ENCODE measurements around the gene KLC1.
"Not testable (repeated sequence)": the region's sequence is repeated elsewhere in the genome, so short reads cannot be mapped to it uniquely, and the experiment has no call there.

KLC1 gene

DNA sequence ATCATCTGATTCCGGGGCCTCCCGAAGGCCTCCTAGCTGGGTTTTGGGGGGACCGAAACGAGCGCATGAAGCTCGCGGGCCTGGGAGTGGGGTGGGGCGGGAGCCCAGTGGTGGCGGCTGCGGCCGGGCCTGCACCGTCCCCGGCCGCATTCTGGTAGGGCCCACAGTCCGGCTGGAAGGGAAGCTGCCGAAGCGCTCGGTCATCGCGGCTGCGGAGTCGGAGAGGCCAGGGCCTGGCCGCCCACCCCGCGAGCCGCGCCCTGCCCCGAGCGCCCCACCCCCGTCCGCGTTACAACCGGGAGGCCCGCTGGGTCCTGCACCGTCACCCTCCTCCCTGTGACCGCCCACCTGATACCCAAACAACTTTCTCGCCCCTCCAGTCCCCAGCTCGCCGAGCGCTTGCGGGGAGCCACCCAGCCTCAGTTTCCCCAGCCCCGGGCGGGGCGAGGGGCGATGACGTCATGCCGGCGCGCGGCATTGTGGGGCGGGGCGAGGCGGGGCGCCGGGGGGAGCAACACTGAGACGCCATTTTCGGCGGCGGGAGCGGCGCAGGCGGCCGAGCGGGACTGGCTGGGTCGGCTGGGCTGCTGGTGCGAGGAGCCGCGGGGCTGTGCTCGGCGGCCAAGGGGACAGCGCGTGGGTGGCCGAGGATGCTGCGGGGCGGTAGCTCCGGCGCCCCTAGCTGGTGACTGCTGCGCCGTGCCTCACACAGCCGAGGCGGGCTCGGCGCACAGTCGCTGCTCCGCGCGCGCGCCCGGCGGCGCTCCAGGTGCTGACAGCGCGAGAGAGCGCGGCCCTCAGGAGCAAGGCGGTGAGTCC, at the start of gene KLC1:
Gene KLC1, plus strand, starts transcription at position 528 of the 819 bp plus-strand sequence. CDS start 25,354 bp downstream, outside the sequence.
- in situ Hi-C loops (cut with MboI; ENCODE audit: low sequenced_read_pairs) = no loop called here

DNA sequence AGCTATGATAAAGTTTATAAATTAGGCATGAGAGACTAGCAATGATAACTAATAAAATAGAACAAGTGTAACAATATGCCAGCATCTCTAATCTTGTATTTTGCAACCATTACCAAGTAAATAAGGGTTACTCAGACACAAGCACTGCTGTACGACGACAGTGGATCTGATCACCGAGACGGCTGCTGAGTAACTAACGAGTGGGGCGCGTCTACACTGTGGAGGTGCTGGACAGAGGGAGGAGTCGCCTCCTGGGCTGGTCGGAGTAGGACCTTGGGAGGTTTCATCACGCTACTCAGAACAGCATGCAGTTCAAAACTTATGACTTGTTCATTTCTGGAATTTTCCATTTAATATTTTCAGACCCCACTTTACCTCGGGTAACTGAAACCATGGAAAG, 47.8 kb upstream of the KLC1 start:
- in situ Hi-C loops (cut with MboI; ENCODE audit: low sequenced_read_pairs) = no loop called here

DNA sequence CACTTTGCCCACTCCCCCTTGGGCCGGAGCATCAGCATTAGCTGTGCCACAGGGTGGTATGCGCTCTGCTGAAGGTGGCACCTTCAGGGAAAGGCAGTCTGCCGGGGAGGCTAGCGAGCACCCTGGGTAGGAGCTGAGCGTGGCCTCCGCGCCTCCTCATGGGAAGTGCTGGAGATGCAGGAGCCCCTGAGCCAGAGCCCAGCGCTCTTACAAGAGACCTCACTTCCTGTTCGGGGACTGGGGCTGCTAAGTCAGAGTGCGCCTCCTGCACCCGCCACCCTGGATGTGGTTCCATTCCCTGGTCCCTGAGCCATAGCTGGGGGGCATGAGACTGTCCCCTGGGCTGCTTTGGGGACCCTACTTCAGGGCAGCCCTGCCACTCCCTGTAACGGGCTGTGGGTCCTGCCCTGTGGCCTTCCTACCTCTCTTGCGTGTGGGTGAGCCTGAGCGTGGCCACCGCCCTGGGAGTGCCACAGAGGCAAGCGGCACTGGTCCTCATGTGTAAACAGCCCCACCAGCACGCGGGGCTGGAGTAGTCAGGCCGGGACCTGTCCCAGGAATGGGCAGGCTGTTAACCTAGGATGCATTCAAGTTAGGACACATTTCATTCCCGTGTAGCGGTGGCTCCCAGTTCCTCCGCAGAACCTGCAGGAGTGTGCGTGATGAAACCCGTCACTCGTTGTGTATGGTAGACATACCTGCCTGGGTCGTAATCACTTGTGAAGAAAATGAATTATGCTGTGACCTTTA, 46.9 kb upstream of the KLC1 start:
- in situ Hi-C loops (cut with MboI; ENCODE audit: low sequenced_read_pairs) = no loop called here

DNA sequence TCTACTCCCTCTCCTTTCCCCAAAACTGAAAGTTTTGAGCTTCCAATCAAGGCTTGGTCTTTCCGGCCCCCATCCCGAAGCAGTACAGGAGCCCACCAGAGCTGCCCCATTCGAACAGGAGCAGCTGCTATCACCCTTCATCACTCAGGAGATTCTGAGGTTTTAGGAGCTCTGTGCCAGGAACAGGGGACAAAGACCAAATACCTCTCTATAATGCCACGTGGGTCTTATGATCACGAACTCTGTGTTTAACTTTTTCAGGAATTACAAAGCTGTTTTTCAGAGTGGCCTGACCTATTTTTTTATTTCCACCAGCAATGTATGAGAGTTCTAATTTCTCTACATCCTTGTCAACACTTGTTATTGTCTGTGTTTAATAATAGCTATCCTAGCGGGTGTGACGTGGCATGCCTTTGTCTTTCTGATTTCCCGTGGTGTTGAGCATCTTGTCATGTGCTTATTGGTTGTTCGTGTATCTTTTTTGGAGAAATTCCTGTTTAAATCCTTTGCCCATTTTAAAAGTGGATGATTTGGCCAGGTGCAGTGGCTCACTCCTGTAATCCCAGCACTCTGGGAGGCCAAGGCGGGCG, 44.6 kb upstream of the KLC1 start:
- in situ Hi-C loops (cut with MboI; ENCODE audit: low sequenced_read_pairs) = no loop called here

DNA sequence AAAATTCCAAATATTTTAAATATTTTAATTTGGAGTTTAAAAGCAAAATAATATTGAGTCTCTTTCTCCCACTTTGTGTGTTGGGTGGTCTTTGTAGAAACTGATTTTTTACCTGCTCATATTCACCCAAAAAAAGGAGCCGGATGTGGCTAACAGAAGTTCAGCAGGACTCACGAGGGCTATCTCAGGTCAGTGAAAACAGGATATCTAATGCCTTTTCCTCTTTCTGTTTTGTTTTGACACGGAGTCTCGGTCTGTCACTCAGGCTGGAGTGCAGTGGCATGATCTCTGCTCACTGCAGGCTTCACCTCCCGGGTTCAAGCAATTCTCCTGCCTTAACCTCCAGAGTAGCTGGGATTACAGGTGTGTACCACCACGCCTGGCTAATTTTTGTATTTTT, 35.4 kb upstream of the KLC1 start:
- in situ Hi-C loops (cut with MboI; ENCODE audit: low sequenced_read_pairs) = no loop called here

DNA sequence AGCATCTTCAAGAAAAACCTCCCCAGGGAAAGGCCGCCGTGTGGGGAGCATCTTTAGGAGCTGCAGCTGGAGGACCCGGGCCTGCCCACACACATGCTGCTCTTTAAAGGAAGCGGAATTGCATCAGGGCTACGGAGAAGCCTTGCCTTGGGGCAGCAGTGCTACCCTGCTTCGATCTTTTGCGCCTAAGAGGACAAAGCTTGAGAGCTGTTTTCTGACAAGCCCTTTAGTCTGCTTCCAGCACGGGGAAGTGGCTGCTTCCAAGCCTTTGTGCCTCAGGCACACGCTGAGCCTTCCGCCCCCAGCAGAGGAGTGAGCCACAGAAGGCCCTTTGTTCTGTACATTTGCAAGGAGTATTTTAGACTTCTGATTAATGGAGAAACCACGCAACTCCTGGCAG, 34.7 kb upstream of the KLC1 start:
- in situ Hi-C loops (cut with MboI; ENCODE audit: low sequenced_read_pairs) = no loop called here

DNA sequence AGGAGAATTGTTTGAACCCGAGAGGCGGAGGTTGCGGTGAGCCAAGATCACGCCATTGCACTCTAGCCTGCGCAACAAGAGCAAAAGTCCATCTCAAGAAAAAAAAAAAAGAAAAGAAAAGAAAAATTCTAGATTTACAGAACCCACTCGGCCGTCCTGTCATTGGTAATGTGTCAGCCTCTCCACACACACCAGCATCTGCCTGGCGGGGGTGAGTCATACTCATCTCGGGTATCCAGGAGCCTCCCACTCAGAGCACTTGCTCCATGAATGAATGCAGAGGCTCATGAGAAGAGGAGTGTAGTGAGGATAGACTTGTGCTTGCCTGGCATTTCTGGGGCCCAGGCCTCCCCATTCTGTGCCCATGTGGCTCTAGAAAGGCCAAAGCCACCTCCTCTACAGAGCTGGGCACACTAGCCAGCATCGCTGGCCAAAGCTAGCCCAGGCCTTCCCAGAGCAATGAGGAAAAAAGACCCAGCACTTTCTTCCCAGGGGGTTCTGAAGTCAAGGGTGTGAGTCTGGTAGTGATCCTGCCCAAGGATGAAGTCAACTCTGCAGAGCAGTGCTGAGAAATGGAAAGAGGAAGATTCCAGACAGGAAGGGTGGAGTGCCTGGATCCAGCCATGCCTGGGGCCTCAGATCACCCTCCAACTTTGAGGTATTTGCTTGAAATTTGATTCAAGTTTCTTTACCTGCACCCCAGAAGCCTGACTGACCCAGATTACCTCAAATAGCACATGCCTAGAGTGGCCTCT, 31.2 kb upstream of the KLC1 start:
- in situ Hi-C loops (cut with MboI; ENCODE audit: low sequenced_read_pairs) = no loop called here

DNA sequence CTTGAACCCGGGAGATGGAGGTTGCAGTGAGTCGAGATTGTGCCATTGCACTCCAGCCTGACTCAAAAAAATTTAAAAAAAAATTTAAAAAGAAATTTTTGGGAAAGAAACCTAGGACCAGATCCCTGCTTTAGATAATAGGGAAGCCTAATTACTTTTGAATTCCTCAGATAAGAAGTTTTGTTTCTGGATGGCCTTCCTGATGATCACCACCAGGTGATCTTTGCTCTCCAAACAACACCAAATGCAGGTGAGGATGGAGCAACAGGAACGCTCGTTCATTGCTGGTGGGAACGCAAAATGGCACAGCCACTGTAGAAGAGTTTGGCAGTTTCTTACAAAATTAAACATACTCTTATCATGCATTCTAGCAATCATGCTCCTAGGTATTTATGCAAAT, 28.5 kb upstream of the KLC1 start:
- in situ Hi-C loops (cut with MboI; ENCODE audit: low sequenced_read_pairs) = no loop called here

DNA sequence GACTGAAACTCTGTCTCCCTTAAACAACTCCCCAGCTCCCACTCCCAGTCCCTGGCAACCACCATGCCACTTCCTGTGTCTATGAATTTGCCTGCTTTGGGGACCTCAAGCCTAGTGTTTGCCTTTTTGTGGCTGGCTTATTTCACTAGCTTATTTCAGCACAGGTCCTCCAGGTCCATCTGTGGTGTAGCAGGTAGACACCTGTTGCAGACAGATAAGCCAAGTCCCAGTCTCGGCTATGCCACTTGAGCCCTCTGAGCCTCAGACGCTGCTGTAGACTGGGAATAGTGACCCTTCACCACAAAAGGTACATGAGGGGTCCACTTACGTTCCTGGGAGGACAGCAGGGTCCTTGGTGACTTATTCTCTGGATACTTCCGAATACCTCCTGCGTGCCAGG, 24.4 kb upstream of the KLC1 start:
- in situ Hi-C loops (cut with MboI; ENCODE audit: low sequenced_read_pairs) = no loop called here

DNA sequence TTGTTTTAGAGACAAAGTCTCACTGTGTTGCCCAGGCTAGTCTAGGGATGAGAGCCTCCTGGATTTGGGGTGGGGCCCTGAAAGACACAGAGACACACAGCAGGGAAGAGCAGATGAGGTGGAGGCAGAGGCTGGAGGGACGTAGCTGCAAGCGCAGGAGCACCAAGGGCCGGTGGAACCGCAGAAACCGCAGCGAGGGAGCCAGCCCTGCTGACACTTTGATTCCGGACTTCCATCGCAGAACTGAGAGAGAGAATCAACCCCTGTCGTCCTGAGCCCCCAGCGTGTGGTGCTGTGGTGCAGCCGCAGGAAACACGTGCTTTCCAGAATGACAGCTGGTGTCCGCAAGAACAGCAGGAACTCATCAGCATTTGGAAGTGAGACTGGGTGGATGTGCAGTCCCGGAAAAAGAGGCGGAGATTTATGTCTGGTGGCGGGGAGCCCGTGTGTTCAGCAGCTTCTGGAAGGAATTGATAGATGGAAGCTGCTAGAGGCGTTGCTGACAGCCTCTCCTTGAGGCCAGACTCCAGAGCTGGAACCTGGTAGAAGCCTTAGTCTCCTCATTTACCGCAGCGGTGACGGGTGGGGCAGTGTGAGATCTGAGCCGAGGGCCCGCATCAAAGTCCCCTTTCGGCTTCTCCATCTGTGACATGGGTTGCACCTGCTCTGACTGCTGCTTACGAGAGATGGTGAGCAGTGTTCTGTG, 21.9 kb upstream of the KLC1 start:
- in situ Hi-C loops (cut with MboI; ENCODE audit: low sequenced_read_pairs) = no loop called here

DNA sequence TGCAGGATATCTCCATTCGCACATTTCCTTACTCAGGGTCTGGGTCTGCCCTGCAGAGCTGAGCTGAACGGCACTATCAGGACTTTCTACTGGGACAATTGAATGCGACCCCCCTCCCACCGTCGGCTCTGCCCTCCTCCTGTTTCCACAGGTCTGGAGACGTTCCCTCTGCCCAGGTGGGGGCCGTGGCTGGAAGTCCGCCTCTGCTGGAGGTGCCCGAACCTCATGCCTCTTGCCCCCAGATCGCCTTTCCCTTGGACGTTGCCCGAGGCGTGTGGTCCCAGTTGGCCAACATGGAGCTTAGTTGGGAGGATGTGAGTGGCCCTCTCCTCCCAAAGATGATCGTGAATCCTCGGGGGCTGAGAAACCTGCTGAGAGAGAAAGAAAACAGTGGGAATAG, 21.2 kb upstream of the KLC1 start:
- in situ Hi-C loops (cut with MboI; ENCODE audit: low sequenced_read_pairs) = no loop called here

DNA sequence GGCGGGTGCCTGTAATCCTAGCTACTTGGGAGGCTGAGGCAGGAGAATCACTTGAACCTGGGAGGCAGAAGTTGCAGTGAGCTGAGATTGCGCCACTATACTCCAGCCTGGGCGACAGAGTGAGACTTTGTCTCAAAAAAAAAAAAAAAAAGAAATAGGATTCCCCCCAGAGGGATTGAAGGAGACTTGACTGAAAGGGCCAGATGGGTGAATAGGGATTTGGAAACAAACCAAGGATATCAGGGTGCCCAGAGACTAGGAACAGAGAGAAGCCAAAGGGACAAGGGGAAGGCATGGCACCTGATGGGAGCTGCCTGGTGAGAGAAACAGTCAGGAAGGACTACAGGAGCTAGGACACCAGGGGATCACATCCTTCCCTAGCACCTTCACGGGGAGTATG, 19.9 kb upstream of the KLC1 start:
- in situ Hi-C loops (cut with MboI; ENCODE audit: low sequenced_read_pairs) = not testable (repeated sequence)

DNA sequence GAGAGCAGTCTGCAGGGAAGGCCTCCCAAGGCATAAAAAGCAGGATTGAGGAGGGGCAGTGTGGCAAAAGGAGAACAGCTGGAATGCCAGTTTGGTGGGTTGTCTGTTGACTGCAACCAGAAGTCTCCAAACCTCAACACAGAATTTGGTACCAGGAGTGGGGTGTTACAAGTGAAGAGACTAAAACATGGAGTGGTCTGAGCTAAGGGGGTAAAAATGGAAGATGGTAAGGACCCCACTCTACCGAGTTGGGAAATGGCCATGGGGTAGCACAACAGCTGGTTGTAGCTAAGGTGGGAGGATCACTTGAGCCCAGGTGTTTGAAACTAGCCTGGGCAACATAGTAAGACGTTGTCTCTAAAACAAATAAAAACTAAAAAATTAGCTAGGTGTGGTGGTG, 17.8 kb upstream of the KLC1 start:
- in situ Hi-C loops (cut with MboI; ENCODE audit: low sequenced_read_pairs) = no loop called here

DNA sequence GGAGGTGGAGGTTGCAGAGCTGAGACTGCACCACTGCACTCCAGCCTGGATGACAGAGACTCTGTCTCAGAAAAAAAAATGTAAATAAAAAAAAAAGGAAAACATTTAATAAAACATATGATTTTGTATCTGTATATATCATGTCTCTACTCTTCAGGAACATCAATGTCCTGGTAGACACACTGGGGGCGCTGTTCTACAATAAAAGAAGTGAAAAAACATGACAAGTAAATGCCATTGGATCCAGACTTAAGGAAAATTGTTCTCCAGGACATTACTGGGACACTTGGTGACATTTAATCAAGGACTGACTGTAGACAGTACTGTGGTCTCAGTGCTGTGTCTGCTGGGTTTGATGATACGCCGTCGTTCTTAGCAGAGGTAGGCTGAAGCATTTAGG, 15.5 kb upstream of the KLC1 start:
- in situ Hi-C loops (cut with MboI; ENCODE audit: low sequenced_read_pairs) = no loop called here

DNA sequence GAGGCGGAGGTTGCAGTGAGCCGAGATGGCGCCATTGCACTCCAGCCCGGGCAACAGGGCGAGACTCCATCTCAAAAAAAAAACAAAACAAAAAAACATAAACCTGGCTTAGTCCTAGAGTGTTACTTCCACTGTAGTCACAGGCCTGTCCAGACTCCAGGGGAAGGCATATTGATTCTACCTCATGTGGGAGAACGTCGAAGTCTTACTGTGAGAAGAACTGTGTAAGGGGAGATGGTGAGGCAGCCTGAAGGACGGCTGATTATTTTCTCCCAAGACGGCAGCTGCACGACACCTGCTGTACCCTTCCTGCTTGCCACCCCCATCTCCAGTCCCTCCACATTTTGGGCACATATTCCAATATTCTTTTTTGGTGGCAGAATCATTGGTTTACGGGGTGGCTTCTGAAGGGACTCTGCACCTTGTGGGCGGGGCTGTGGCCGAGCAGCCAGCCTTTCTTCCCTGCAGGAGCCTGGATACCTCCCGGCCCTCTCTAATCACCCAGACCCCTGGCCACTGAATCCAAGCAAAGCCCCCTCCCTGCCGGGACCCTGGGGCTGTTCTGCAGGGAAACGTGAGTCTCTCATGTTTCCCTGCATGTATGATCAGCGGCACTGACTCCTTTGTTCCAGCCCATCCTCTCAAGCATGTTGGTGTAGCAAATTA, 12.2 kb upstream of the KLC1 start:
- in situ Hi-C loops (cut with MboI; ENCODE audit: low sequenced_read_pairs) = no loop called here

DNA sequence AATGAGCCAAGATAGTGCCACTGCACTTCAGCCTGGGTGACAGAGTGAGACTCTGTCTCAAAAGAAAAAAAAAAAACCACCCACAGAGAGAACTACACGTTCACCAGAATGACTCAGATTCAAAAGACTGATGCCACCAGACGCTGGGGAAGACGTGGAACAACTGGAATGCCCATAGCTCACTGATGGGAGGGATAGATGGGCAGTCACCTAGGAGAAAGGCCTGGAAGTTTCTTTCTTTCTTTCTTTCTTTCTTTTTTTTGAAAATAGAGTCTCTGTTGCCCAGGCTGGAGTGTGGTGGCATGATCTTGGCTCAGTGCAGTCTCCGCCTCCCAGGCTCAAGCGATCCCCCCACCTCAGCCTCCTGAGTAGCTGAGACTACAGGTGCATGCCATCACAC, 10.0 kb upstream of the KLC1 start:
- in situ Hi-C loops (cut with MboI; ENCODE audit: low sequenced_read_pairs) = no loop called here

DNA sequence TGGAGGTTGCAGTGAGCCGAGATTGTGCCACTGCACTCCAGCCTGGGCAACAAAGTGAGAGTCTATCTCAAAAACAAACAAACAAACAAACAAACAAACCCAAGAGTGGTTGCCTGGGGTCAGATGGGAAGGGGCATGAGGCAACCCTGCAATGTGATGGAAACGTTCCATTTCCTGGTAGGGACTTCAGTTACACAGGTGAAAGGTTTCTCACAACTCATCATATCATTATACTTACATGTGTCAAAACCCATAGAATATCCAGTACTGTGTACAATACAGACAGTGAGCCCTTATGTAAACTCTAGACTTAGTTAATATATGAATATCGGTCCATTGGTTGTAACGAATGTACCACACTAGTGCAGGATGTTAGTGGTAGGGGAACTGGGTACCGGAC, 7.2 kb upstream of the KLC1 start:
- in situ Hi-C loops (cut with MboI; ENCODE audit: low sequenced_read_pairs) = no loop called here

DNA sequence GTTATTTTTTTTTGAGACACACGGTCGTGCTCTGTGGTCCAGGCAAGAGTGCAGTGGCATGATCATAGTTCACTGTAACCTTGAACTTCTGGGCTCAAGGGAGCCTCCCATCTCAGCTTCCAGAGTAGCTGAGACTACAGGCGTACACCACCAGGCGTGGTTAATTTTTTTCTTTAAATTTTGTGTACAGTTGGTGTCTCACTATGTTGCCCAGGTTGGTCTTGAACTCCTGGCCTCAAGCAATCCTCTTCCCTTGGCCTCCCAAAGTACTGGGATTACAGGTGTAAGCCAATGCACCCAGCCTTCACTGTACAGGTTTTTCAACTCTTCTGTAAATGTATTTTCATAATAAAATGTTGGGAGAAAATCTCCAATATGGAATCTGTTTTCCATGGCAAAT, 5.7 kb upstream of the KLC1 start:
- in situ Hi-C loops (cut with MboI; ENCODE audit: low sequenced_read_pairs) = no loop called here

DNA sequence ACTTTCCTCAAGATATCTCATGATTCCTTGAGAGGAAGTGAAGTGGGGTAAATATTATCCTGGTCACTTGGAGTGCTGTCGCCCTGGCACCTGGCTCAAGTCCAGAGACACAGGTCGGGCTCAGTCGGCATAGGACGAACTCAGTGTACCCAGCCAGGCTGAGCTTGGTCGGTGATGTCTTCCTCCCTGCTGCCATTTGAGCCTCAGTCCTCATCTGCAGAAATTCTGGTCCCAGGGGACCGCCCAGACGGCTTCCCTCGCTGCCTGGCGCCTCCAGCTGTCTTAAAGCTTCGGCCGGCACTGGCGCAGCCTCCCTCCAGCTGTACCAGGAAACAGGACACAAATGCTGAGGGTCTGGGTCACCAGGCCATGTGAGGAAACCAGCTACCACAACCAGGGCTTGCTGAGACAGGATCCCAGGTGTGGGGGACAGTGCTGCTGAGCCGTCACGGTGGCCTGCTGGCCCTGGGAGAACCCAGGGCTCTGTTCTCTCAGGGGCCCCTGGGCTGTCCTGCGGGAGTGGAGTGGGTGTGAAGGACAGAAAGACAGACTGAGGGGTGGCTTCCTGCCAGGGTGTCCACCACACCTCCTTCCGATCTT, 5.0 kb upstream of the KLC1 start:
- in situ Hi-C loops (cut with MboI; ENCODE audit: low sequenced_read_pairs) = no loop called here

DNA sequence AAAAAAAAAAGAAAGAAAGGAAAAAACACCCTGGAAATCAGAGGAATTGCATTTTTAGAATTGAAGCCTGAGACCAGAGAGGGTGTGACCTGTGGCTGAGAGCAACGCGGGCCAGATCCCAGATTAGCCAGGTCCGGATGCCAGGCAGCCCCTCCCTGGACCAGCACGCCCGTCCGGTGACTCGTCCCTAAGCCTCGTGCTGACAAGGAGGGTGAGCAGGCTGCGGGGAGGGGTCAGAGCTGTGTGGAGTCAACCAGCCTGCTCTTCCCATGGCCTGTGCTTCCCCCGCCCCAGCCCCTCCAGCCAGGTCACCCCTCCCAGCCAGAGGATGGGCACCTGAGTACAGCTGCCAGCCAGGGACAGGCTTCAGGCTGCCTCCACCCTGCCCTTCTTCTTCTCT, 4.2 kb upstream of the KLC1 start:
- in situ Hi-C loops (cut with MboI; ENCODE audit: low sequenced_read_pairs) = no loop called here

All from hTERT RPE-1 (cell line).